HG02571 (cell line): ENCODE data around the gene SLC46A2.

Source experiments
- ATAC-seq: cut with Tn5 transposase; IDR thresholded peaks from one replicate; pipeline ENCODE4 v1.9.1; 2021; ENCODE audit warnings: mild to moderate bottlenecking, moderate library complexity; ENCODE audit not compliant: unreplicated experiment

SLC46A2 gene

DNA sequence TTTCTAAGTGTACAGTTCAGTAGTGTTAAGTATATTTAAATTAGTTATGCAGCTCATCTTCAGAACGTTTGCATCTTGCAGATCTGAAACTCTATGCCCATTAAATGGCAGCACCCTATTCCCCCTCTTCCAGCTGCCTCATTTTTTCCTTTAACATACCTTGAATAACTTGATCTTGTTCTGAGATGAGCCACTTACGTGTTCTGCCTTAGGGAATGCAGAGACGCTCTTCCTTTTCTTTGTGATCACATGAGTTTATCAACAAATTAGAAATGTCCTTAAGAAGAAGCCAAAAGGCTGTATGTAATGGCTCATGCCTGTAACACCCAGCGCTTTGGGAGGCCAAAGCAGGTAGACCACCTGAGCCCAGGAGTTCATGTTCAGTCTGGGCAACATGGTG lies 57.6 kb downstream of the SLC46A2 start:
- no peak for ATAC-seq

DNA sequence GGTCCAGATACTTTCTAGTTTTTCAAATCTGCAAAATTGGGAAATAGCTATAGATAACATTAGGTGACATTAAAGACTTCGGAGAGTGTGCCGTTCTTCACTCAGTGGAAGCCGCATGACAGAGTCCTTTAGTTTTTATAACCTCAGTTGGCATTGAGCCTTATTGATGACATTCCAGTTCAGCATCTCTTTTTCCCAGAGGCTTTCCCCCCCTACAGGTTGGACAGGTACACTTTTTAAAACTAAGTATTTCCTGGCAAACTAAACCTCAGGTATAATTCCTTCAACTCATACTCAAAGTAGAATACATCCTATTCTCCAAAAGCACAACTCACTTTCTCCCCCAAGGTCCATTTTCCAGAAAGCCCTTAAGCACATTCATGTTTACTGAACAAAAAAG lies 58.7 kb downstream of the SLC46A2 start:
- ATAC-seq: no peak

DNA sequence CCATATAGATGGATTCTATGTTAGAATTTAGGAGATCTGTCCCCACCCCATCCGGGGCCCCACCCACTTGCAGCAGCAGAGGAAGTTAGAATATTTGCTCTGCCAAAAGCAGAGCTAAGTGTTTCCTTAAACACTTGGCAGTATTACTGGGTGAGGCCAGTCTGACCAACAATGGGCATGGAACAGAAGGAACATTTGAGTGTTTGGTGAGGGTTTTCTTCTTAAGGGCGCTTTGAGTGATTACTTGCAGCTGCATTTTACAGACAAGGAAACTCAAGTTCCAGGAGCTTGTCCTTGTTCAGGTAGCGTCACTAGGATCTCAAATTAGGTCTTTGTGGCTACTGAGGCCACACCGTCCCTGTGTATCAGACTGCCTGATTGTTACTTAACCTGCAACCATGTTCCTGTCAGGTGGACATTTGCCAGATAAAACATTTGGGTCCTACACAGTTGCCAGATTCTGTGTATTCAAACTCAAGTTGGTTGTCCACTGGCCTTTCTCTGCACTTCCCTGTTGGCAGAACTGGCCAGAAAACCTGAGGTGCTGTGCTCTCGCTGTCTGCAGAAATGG lies 59.3 kb downstream of the SLC46A2 start:
- no peak for ATAC-seq
